Large intestine (tissue), 3 donors: ENCODE measurements around the gene NDUFAF5. TPM values are rescaled to one million over a fixed set of nuclear protein-coding genes. Genes with fewer than 3 reads are reported as not detected.

Experiments
- DNase-seq, 2 donors: peaks; one replicate each; pipeline versions ENCODE4 v3.0.0 to v3.0.0-alpha.2; 2013
- H3K27ac ChIP-seq: one replicate; pipeline ENCODE4 v1.5.1; 2013; ENCODE audit warnings: low read length
- H3K27me3 ChIP-seq: 2 replicates; pipeline ENCODE4 v1.6.1; 2013; ENCODE audit warnings: low read length; ENCODE audit not compliant: control insufficient read depth, insufficient read depth
- H3K36me3 ChIP-seq: 2 replicates; pipeline ENCODE4 v1.6.1; 2013; ENCODE audit warnings: low read length; ENCODE audit not compliant: control insufficient read depth, insufficient read depth
- H3K4me1 ChIP-seq: one replicate; pipeline ENCODE4 v1.6.1; 2013; ENCODE audit warnings: low read length; ENCODE audit not compliant: control insufficient read depth, insufficient read depth
- H3K4me3 ChIP-seq: one replicate; pipeline ENCODE4 v1.5.1; 2013; ENCODE audit warnings: low read length
- H3K9me3 ChIP-seq: one replicate; pipeline ENCODE4 v1.6.1; 2013; ENCODE audit warnings: mild to moderate bottlenecking, low read depth, low read length, moderate library complexity; ENCODE audit not compliant: control insufficient read depth
- WGBS: methylation state at CpG from one replicate; pipeline ENCODE4 v1.1.5; 2013; ENCODE audit warnings: low lambda C conversion rate; ENCODE audit not compliant: insufficient coverage; 5-methylcytosine and 5-hydroxymethylcytosine counted together
- polyA plus RNA-seq: library from polyadenylated mRNA; unstranded; fragments of 120-200 nt; gene quantifications from one replicate; pipeline ENCODE4 v1.2.1, GENCODE V29; 2013

NDUFAF5 gene
- polyA plus RNA-seq, 1 donor, result 22.7 TPM

- peak in 1 of 2 donors; percentile 29 for DNase-seq
- H3K36me3 ChIP-seq, result no peaks in the 10 kb centered on the region
- H3K27ac ChIP-seq, result peak overlapping the region; percentile 48
- WGBS, result 67% methylated on average over 1 of the region's 5 CpGs
- H3K4me1 ChIP-seq, result no peaks in the 10 kb centered on the region
- H3K27me3 ChIP-seq, result no peaks in the 10 kb centered on the region
- H3K9me3 ChIP-seq, result no peaks in the 10 kb centered on the region
- no peak overlapping the region for H3K4me3 ChIP-seq
Measured at GRCh38 chr20:13865791-13866351, 81.0 kb downstream of the NDUFAF5 start.

- no peak for DNase-seq
- WGBS, result 100% methylated on average over 3 of the region's 4 CpGs
- Histone ChIP-seq H3K36me3 (no peaks in the 10 kb centered on the region), H3K4me1 (no peaks in the 10 kb centered on the region), H3K27ac (no peak overlapping the region), H3K4me3 (no peak overlapping the region), H3K9me3 (no peaks in the 10 kb centered on the region), H3K27me3 (no peaks in the 10 kb centered on the region)
Measured at GRCh38 chr20:13868331-13868730, 83.5 kb downstream of the NDUFAF5 start.

GRCh38 chr20:13870170-13870748 lies 85.4 kb downstream of the NDUFAF5 start:
- Histone ChIP-seq H3K9me3 (no peaks in the 10 kb centered on the region), H3K27ac (no peak overlapping the region), H3K4me3 (no peak overlapping the region), H3K4me1 (no peaks in the 10 kb centered on the region), H3K27me3 (no peaks in the 10 kb centered on the region), H3K36me3 (no peaks in the 10 kb centered on the region)
- WGBS, result 20% methylated on average over 1 of the region's 4 CpGs
- no peak for DNase-seq

Other genes with a start within 250 kb of the NDUFAF5 start
- gene TASP1, start 146.1 kb upstream of the NDUFAF5 start, polyA plus RNA-seq, result 12.8 TPM
- gene ESF1, start 109 bp upstream of the NDUFAF5 start, polyA plus RNA-seq, result 20.0 TPM
- not detected for gene SEL1L2, start 205.6 kb downstream of the NDUFAF5 start, polyA plus RNA-seq
- 5.4 TPM for gene MACROD2, start 210.5 kb downstream of the NDUFAF5 start, polyA plus RNA-seq